AG08396 (cell line): ENCODE measurements around the gene DEFB124.
"Not testable (repeated sequence)": the region's sequence is repeated elsewhere in the genome, so short reads cannot be mapped to it uniquely, and the experiment has no call there.

Experiments
- DNase-seq: peaks from one replicate; pipeline ENCODE4 v3.0.0; 2012; ENCODE audit warnings: low spot score, mixed read lengths

Gene DEFB124, protein sequence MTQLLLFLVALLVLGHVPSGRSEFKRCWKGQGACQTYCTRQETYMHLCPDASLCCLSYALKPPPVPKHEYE

DNA sequence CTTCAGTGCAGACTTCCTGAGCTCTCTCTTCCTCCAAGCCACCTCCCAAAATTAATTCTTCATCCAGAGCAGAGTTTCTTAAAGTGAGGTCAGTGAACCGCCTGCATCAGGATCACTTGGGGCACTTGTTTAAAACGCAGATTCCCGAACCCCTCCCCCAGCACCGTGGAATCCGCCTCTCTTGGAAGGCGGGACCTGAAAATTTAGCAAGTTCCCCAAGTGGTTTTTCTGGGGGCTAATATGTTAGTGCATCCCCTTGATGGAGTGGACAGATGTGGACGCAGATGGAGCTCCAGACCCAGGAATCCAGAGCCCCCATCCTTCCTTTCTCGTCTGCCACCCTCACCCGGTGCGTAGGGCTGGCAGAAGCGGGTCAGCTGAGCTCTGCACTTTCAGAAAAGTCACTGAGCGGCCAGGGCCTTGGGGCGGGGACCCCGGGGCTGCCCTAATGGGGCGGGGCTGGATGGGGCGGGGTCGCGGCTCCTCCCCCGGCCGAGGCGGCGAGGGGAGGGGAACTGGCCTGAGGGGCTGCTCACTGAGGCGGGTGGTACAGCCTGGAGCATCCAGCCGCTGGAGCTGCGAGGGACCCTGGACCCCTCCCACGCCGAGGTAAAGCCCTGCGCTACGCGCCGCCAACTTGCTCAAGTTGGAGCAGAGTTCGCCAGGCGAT is at the start of gene DEFB124, which contains the start of gene REM1:
TSS of gene DEFB124 (minus strand) at position 370 of the 670 bp plus-strand sequence. CDS start 2,114 bp downstream, outside the sequence.
TSS of gene REM1 (plus strand) at position 531 of the 670 bp plus-strand sequence. CDS start 1,158 bp downstream, outside the sequence.
- no peak for DNase-seq

GRCh38 chr20:31523361-31524283 is 48.7 kb upstream of the DEFB124 start:
- no peak for DNase-seq

GRCh38 chr20:31522731-31523130 is 47.8 kb upstream of the DEFB124 start:
- DNase-seq: no peak

- not testable (repeated sequence) for DNase-seq
Observed at GRCh38 chr20:31521267-31521666, 46.3 kb upstream of the DEFB124 start.

DNA sequence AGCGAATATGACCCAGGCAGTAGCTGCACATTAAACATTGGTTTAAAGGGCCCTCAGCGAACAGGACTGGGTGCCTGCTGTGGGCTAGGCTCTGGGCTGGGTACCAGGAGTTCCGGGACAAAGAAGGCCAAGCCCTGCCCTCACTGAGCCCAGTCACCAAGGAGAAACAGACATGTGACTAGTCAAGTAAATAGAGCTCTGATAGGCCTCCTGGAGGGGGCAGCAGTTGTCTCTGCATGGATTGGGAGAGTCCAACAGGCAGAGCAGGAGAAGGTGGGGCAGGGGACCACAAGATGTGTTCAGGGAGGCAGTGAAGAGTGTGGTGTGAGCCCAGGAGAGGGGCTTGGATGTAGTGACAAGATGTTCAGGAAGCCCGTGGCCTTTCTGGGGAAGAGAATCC is 42.4 kb upstream of the DEFB124 start:
- peak; percentile 74 for DNase-seq

DNA sequence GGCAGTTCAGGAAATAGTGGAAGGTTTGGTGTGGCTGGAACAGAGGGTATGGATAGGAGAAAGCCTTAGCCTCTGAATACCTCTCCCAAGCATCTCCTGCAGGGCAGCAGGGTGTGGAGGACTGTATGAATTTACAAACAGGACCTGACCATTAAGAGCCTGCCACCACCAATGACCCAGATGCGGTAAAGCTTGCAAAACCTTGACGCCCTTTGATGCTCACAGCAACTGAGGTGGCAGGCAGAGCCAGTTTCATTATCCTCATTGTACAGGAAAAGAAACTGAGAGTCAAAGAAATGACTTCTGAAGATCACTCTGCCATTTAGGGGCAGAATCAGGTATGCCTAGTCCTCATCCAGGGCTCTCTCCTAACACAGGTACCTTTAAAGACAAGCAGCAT is 41.7 kb upstream of the DEFB124 start:
- no peak for DNase-seq

DNA sequence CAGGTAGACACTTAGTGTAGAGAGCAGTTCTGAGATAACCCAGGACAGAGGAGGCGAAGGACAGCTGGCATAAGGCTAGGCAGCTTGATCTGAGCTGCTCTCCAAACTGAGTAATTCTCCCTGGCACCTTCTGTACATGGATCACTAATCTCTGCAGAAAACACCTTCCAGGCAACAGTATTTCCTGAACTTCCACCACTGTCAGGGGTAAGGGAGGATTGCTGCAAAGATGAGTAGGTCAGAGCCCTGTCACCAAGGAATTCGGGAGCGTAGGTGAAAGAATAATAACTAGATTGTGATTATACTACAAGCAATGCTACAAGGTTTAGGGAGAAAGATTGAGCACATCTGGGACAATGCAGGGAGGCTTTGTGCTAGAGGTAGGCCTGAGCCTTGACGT is 41.2 kb upstream of the DEFB124 start:
- DNase-seq: no peak

DNA sequence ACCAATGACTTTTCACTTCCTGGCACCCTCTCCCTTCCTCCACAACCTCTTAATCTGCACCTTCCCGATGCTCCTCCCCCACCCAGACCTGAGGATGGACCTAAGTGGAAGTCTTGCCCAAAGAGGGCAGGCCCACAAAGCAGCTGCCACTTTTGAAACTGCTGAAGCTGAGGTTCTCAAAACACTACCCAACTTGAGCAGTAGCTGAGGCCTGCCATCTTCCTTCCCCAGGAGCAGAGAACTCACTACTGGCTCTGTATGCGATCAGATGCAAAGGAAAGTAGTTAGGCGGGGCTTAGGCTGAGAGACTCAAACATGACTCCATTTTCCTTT is 40.8 kb upstream of the DEFB124 start:
- DNase-seq: no peak

DNA sequence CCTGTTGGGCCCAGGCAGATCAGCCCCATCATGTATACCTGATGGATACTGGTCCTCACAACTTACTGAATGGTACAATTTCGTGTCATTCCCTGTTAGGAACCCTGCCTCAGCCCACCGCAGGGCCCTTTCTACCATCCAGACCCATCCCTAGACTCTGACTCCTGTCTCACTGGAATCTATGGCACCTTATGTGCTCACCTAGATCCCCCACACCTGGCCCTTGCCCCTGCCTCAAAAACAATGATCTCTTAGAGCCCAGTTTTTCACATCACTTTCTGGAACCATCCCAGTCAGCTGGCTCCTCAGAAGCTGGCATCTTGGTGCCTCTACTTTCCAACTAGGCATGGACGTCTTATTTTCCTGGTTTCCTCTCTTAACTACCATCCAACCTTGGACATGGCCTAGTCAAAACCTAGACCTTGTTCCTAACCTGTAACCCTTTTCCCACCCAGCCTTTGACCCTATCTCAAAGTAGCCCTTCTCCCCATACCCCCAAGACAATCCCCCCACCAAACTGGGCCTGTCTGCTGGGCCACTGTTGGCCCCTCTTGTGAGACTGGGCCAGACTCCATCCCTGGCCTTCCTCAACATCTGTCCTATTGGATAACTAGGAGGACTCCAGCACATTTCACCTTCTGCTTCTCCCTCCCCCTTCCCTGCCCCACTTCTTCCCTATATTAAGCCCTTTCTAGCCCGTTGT is 40.3 kb upstream of the DEFB124 start:
- no peak for DNase-seq

DNA sequence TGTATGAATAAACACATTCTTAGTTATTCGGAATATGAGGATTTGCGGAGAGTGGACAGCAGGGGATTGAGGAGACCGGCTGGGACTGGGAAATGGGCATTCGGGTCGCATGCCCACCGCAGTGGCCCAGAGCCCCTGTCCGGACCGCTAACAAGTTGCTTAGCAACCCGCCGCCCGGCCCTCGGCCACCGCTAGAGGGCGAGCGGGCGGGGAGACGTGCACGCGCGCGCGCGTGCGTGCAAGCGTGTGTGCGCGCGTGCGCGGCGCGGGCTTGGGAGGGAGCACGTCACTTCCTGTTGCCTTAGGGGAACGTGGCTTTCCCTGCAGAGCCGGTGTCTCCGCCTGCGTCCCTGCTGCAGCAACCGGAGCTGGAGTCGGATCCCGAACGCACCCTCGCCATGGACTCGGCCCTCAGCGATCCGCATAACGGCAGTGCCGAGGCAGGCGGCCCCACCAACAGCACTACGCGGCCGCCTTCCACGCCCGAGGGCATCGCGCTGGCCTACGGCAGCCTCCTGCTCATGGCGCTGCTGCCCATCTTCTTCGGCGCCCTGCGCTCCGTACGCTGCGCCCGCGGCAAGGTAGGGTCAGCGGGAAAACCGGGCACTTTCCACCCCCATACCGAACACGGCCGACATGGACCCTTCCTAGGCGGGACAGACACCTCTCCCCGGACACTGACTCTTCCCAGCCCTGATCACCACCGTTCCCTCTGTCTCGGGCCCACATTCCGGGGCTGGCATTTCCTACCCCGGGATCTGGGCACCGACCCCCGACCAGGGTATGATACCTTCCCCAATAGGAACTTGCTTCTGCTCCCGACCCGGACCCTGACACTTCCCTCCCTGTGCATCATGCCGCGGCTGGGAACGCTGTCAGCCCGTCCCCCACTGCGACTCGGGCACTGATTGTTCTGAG is 39.5 kb upstream of the DEFB124 start, which contains the start of gene HM13:
TSS of gene HM13 (plus strand) at position 289 of the 918 bp plus-strand sequence. CDS start at position 399, 110 bp downstream.
- peak; percentile 97 for DNase-seq

DNA sequence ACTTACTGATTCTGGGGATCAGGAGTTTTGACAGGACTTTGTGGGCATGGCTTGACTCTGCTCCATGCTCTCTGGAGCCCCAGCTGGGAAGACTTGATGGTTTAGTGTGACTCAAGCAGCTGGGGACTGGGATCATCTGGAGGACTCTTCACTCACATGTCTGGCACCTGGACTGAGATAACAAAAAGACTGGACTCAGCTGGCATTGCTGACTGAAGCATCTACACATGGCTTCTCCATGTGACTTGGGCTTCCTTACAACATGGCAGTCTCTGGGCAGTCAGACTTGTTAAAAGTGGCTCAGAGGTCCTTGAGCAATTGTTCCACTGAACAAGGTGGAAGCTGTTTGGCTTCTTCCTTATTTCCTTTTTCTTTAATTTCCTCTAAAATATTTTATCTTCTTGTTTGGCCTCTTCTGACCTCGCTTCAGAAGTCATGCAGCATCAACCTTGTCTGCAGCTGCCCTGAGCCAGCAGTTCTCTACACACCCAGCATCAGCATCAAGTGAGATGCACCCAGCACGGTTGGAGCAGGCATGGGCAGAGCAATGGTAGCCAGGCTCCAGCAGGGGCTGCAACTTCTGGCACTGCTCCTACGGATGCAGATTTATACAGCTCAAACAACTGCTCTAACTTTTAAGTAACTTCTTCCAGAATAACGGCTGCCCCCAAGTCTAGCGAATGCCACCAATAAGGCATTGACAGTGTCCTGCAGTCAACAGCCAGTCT is 33.8 kb upstream of the DEFB124 start:
- no peak for DNase-seq

GRCh38 chr20:31505903-31506302 is 31.0 kb upstream of the DEFB124 start:
- no peak for DNase-seq

DNA sequence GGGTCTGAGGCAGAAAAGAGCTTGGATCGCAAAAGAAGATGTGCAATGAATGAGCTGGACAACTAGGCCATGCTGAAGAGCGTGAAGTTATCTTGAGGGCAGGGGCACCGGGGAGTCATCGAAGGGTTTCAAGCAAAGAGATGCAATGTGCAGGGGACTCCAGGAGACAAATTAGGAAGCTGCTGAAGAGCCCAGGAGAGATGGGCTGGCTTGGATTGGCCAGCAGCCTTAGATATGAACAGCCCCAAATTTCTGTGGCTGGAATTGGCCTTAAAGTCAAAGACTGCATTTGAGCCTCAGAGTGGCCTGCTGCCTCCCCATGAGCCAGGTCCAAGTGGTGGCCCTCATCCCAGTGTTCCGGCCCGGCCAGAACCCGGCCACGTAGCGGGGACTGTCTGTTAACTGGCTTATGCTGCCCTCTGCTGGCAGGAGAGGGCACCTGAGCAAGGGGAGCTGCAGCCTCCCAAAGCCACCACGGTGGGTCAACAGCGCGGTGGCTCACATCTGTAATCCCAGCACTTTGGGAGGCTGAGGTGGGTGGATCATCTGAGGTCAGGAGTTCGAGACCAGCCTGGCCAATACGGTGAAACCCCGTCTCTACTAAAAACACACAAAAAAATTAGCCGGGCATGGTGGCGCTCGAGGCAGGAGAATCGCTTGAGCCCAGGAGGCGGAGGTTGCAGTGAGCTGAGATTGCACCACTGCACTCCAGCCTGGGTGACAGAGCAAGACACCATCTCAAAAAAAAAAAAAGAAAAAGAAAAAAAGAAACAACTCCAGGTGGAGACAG is 28.2 kb upstream of the DEFB124 start:
- DNase-seq: peak; percentile 87

DNA sequence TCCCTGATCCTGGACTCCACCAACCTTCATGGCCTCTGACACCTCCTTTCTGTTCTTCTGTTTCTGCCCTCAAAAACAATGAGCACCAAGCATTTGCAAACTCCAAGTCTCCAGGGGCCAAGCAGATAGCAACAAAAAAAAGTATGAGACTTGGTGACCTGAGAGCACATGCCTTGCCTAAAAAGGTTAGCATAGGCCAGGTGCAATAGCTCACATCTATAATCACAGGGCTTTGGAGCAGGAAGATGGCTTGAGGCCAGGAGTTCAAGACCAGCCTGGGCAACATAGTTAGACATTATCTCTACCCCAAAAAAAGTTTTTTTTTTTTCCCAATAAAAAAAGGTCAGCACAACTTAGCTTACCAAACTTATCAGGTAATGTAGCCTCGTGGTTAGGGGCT is 25.6 kb upstream of the DEFB124 start:
- no peak for DNase-seq

- no peak for DNase-seq
Observed at GRCh38 chr20:31497838-31498540, 23.1 kb upstream of the DEFB124 start.

DNA sequence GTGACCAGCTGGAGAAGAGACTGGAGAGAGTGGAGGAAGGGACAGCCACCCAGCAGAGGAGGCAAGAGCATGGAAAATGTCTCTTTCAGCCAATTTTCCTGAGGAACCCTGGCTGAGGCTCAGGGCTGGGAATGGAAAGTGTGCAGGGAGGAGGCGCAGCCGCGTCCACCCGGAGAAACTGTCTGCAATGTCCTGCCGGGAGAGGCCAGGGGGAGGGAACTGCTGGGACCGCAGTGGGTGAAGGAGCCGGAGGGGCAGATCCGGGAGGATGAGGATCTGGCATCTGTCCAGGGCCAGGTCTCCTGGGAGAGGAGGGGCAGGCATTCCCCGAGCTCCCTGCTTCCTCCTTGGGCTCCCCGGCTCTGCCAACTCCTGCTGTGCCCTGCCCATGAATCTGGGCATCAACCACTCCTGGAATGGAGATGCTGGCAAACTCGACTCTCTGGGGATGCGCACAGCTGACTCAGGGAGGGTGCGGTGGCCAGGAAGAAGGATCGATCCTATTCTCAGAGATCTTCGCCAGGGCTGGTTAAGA is 21.9 kb upstream of the DEFB124 start:
- no peak for DNase-seq

DNA sequence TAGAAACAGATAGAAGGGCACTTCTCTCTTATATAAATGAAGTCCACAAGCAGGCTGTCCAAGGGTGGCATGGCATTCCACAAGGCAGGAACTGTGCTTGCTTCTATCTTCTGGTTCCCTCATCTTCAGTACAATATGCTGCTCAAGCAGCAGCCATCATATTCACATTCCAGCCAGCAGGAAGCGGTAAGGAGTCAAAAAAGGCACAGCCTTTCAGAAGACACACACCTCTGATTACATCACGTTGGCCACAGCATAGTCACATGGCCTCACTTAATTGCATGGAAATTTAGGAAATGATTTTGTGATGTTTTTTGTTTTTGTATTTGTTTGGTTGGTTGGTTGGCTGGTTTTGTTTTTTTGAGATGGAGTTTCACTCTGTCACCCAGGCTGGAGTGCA is 19.2 kb upstream of the DEFB124 start:
- no peak for DNase-seq

DNA sequence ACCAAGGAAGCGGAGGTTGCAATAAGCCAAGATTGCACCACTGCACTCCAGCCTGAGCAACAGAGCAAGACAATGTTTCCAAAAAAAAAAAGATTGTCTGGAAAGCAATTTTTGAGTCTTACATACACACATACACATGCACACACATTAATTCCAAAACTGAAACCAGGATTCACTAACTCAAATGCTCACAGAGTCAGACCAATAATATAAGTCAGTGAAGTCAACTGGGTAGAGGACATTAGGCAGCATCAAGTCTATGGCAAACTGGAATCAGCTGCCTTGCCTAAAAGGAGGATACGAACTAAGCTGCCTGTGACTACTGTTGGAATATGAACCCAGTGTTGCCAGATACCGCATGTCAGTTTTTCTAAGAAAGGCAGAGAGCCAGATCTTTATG is 15.8 kb upstream of the DEFB124 start:
- DNase-seq: no peak

- no peak for DNase-seq
Observed at GRCh38 chr20:31489152-31489551, 14.2 kb upstream of the DEFB124 start.
